ENCODE data around the gene HJV.

HJV gene

GRCh38 chr1:145992502-145992936 is 29.0 kb downstream of the HJV start:
- DNase-seq, result peak in 1 of 2 experiments; percentile 25

- DNase-seq, result peak in 1 of 2 experiments; percentile 16
Observed at GRCh38 chr1:145991735-145992412, 29.7 kb downstream of the HJV start.

- DNase-seq, result peak in 1 of 2 experiments; percentile 25
Observed at GRCh38 chr1:145990249-145990855, 31.2 kb downstream of the HJV start.

GRCh38 chr1:145988773-145989172 is 32.8 kb downstream of the HJV start:
- DNase-seq, result no peak

GRCh38 chr1:145987926-145988325 is 33.6 kb downstream of the HJV start:
- no peak for DNase-seq

- DNase-seq, result no peak
Observed at GRCh38 chr1:145986551-145986950, 35.0 kb downstream of the HJV start.

- no peak for DNase-seq
Observed at GRCh38 chr1:145985502-145986439, 35.8 kb downstream of the HJV start.

- no peak for DNase-seq
Observed at GRCh38 chr1:145985129-145985501, 36.4 kb downstream of the HJV start.

GRCh38 chr1:145983960-145984830 is 37.3 kb downstream of the HJV start:
- DNase-seq, result no peak

- DNase-seq, result no peak
Observed at GRCh38 chr1:145983206-145983675, 38.3 kb downstream of the HJV start.

- DNase-seq, result no peak
Observed at GRCh38 chr1:145982010-145982723, 39.4 kb downstream of the HJV start.

GRCh38 chr1:145980457-145980994 is 41.0 kb downstream of the HJV start:
- DNase-seq, result no peak

- no peak for DNase-seq
Observed at GRCh38 chr1:145979746-145980456, 41.6 kb downstream of the HJV start.

- peak; percentile 82 to 85 for DNase-seq
Observed at GRCh38 chr1:145978854-145979745, 42.4 kb downstream of the HJV start.

GRCh38 chr1:145978471-145978853 is 43.1 kb downstream of the HJV start:
- no peak for DNase-seq

- DNase-seq, result peak; percentile 70 to 75
Observed at GRCh38 chr1:145977486-145978470, 43.8 kb downstream of the HJV start.

GRCh38 chr1:145977016-145977415 is 44.5 kb downstream of the HJV start:
- DNase-seq, result no peak

GRCh38 chr1:145975216-145975615 is 46.3 kb downstream of the HJV start:
- peak in 1 of 2 experiments; percentile 7 for DNase-seq

Data from activated T-cell treated with anti-CD3 and anti-CD28 coated beads, Interleukin-2, amount 50 U/mL, for 48 hours (primary cell).